Ascending aorta (tissue), 2 donors: Measurements from ENCODE around the gene BAZ1B. TPM values are rescaled to one million over a fixed set of nuclear protein-coding genes. Genes with fewer than 3 reads are reported as not detected.
A peak's percentile ranks its signal among the peaks of the same experiment; 100 is the strongest.

ENCODE experiments used
- DNase-seq, 2 donors: peaks; one replicate each; pipeline ENCODE4 v3.0.0-alpha.2; 2019; ENCODE audit warnings: low spot score in 2 of 2
- H3K27ac ChIP-seq, 2 donors: fragments of 200-600 bp; sonication (generic); one replicate each; pipeline ENCODE4 v1.5.1; 2016 to 2017; ENCODE audit warnings: mild to moderate bottlenecking in 1 of 2
- H3K27me3 ChIP-seq: fragments of 200-600 bp; sonication (generic); one replicate; pipeline ENCODE4 v1.5.1; 2017
- H3K36me3 ChIP-seq, 2 donors: fragments of 200-600 bp; sonication (generic); one replicate each; pipeline ENCODE4 v1.5.1; 2016
- H3K4me1 ChIP-seq, 2 donors: fragments of 200-600 bp; sonication (generic); one replicate each; pipeline ENCODE4 v1.5.1; 2016 to 2017; ENCODE audit warnings: mild to moderate bottlenecking in 1 of 2
- H3K4me3 ChIP-seq, 2 donors: fragments of 200-600 bp; sonication (generic); one replicate each; pipeline ENCODE4 v1.5.1; 2016 to 2017; ENCODE audit warnings: mild to moderate bottlenecking in 1 of 2
- H3K9me3 ChIP-seq, 2 donors: fragments of 200-600 bp; sonication (generic); one replicate each; pipeline ENCODE4 v1.5.1; 2016
- CTCF ChIP-seq, 3 experiments: fragments of 200-600 bp in 2 of 3; fragments of 450-650 bp in 1 of 3; sonication (generic) in 2 of 3; IDR thresholded peaks; one replicate each; pipeline ENCODE4 v1.5.1; 2016 to 2019; ENCODE audit warnings: antibody characterized with exemption in 3 of 3, mild to moderate bottlenecking in 1 of 3, moderate library complexity in 1 of 3
- intact Hi-C: fragments of 100-400 bp; cut with DNase I; formaldehyde crosslinking; loops from one replicate; pipeline ENCODE4 v1.15.1; 2023
- total RNA-seq: library from RNA; depleted of rRNA; stranded (reverse); fragments of >200 nt; gene quantifications from one replicate; pipeline ENCODE4 v1.1.0, GENCODE V29; 2016

The BAZ1B gene
- 28.1 TPM for total RNA-seq

GRCh38 chr7:73522105-73522872 lies at the start of gene BAZ1B:
BAZ1B (minus strand) TSS chr7:73522293; CDS start chr7:73521933, 360 bp downstream.
- peaks cover 5 to 27% of the 10 kb centered on the region in 2 donors for H3K4me1 ChIP-seq

GRCh38 chr7:73570977-73571376 lies 48.9 kb upstream of the BAZ1B start:
- intact Hi-C loops: no loop called here
- Histone ChIP-seq H3K36me3 (peaks cover 45 to 57% of the 10 kb centered on the region in 2 donors), H3K9me3 (no peaks in the 10 kb centered on the region), H3K27ac (no peak overlapping the region), H3K4me1 (no peaks in the 10 kb centered on the region), H3K27me3 (no peaks in the 10 kb centered on the region), H3K4me3 (no peak overlapping the region)
- TF ChIP-seq CTCF (IDR thresholded peaks at IDR 0.05): no peak
- no peak for DNase-seq

More at GRCh38 chr7:73522105-73522872, at the start of gene BAZ1B:
- Histone ChIP-seq H3K4me3 (peak within 1 kb of the TSS; percentile 77 to 95), H3K27me3 (no peaks in the 10 kb centered on the region), H3K27ac (peak within 1 kb of the TSS; percentile 84 to 86), H3K9me3 (no peaks in the 10 kb centered on the region), H3K36me3 (no peaks in the 10 kb centered on the region)
- TF ChIP-seq CTCF (IDR thresholded peaks at IDR 0.05): peak; percentile 9 to 32 (median 19)
- DNase-seq: peak; percentile 96 to 99
- intact Hi-C loops: loop anchor here (1.0 kb wide), 2 partner anchors 35 to 56 kb away; partner anchors contain the start of genes BCL7B and TBL2

GRCh38 chr7:73570521-73570920 lies 48.4 kb upstream of the BAZ1B start:
- TF ChIP-seq CTCF (IDR thresholded peaks at IDR 0.05): no peak

GRCh38 chr7:73569042-73569608 lies 47.0 kb upstream of the BAZ1B start:
- TF ChIP-seq CTCF (IDR thresholded peaks at IDR 0.05): no peak
- peaks cover 42 to 49% of the 10 kb centered on the region in 2 donors for H3K36me3 ChIP-seq
- intact Hi-C loops: no loop called here

More at GRCh38 chr7:73570521-73570920, 48.4 kb upstream of the BAZ1B start:
- Histone ChIP-seq H3K27me3 (no peaks in the 10 kb centered on the region), H3K4me1 (no peaks in the 10 kb centered on the region), H3K36me3 (peaks cover 45 to 57% of the 10 kb centered on the region in 2 donors), H3K9me3 (no peaks in the 10 kb centered on the region), H3K4me3 (no peak overlapping the region), H3K27ac (no peak overlapping the region)
- intact Hi-C loops: no loop called here
- DNase-seq: no peak

GRCh38 chr7:73567846-73568685 lies 46.0 kb upstream of the BAZ1B start:
- no peaks in the 10 kb centered on the region for H3K4me1 ChIP-seq
- intact Hi-C loops: no loop called here
- H3K4me3 ChIP-seq: no peak overlapping the region
- H3K27me3 ChIP-seq: no peaks in the 10 kb centered on the region
- no peak for DNase-seq
- no peaks in the 10 kb centered on the region for H3K9me3 ChIP-seq
- no peak overlapping the region for H3K27ac ChIP-seq
- H3K36me3 ChIP-seq: peaks cover 32 to 39% of the 10 kb centered on the region in 2 donors
- TF ChIP-seq CTCF (IDR thresholded peaks at IDR 0.05): no peak

More at GRCh38 chr7:73569042-73569608, 47.0 kb upstream of the BAZ1B start:
- Histone ChIP-seq H3K4me1 (no peaks in the 10 kb centered on the region), H3K4me3 (no peak overlapping the region), H3K27me3 (no peaks in the 10 kb centered on the region), H3K27ac (no peak overlapping the region), H3K9me3 (no peaks in the 10 kb centered on the region)
- DNase-seq: no peak
